HEK293T (cell line): ENCODE measurements around the gene POLR2I.

ENCODE experiments used
- CTCF ChIA-PET: fragments of 350-600 bp; formaldehyde crosslinking; extraction: SDS; loops from one replicate; lab custom pipeline; 2021; ENCODE audit warnings: antibody characterized with exemption, inconsistent platforms; lab: Yijun Ruan, JAX
- POLR2A ChIA-PET: fragments of 350-600 bp; formaldehyde crosslinking; extraction: SDS; loops from one replicate; lab custom pipeline; 2020; ENCODE audit warnings: antibody characterized with exemption, inconsistent platforms; lab: Yijun Ruan, JAX
- DNase-seq: peaks from one replicate; pipeline ENCODE4 v3.0.0; 2012; ENCODE audit warnings: mixed read lengths; ENCODE audit errors: extremely low spot score
- BHLHE40 ChIP-seq: fragments of 450-650 bp; IDR thresholded peaks from 2 replicates; pipeline ENCODE4 v1.6.1; 2016; ENCODE audit warnings: mild to moderate bottlenecking, moderate library complexity, borderline replicate concordance
- FOXK2 ChIP-seq: fragments of 450-650 bp; IDR thresholded peaks from 2 replicates; pipeline ENCODE4 v1.6.1; 2016; ENCODE audit warnings: mild to moderate bottlenecking
- LEF1 ChIP-seq: fragments of 450-650 bp; IDR thresholded peaks from 2 replicates; pipeline ENCODE4 v1.6.1; 2017; ENCODE audit warnings: mild to moderate bottlenecking, borderline replicate concordance
- TARDBP ChIP-seq: fragments of 450-650 bp; IDR thresholded peaks from 2 replicates; pipeline ENCODE4 v1.6.1; 2016

POLR2I gene

DNA sequence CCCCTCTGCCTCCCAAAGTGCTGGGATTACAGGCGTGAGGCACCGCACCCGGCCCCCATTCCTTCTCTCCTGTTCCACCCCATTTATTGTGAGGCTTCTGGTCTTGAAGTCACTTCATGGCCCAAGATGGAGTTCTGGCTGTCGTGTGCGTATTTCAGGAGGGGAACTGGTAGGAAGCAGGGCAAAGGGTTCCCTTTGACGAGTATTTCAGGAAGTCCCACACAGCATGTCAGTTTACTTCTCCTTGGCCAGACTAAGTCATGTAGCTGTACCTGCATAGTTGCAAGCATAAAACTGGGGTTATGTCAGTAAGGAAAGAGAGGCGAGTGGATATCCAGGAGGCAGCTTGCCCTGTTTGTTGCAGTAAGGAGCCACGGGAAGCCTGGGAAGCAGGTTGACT, 49.8 kb downstream of the POLR2I start:
- CTCF ChIA-PET = no interaction called here
- POLR2A ChIA-PET = no interaction called here
- no peak for DNase-seq
- TF ChIP-seq TARDBP (no peak), LEF1 (no peak), FOXK2 (no peak), BHLHE40 (no peak)
